K562 (cell line): ENCODE results near the gene QKI.

Experiments used
- ARID3A ChIP-seq: IDR thresholded peaks from 2 replicates; pipeline ENCODE4 v1.6.1; 2012; ENCODE audit warnings: low read depth, low read length, improper control_type of control experiment, borderline replicate concordance
- FOXK1 ChIP-seq: sonication (generic); formaldehyde crosslinking; IDR thresholded peaks from 2 replicates; pipeline ENCODE4 v1.8.0; 2022; ENCODE audit warnings: missing genetic modification reagents, mild to moderate bottlenecking, borderline replicate concordance
- NFRKB ChIP-seq: fragments of 450-650 bp; IDR thresholded peaks from 2 replicates; pipeline ENCODE4 v1.6.1; 2016; ENCODE audit warnings: low read depth
- NFYB ChIP-seq: IDR thresholded peaks from 2 replicates; pipeline ENCODE4 v1.6.1; 2011; ENCODE audit warnings: mild to moderate bottlenecking, moderate library complexity; ENCODE audit not compliant: insufficient read length; ENCODE audit errors: extremely low read depth
- USF1 ChIP-seq: sonication (generic); formaldehyde crosslinking; IDR thresholded peaks from 2 replicates; pipeline ENCODE4 v1.9.0; 2022; ENCODE audit warnings: mild to moderate bottlenecking, missing genetic modification reagents
- ZNF318 ChIP-seq, 2 experiments: fragments of 450-650 bp; IDR thresholded peaks; 2 replicates each; pipeline ENCODE4 v1.6.1; 2016; ENCODE audit warnings: mild to moderate bottlenecking in 2 of 2, borderline replicate concordance in 1 of 2, low read depth in 1 of 2, moderate library complexity in 1 of 2
- ZNF707 ChIP-seq: fragments of 250-450 bp; sonication (Bioruptor Pico); conservative IDR thresholded peaks from 2 replicates; pipeline ENCODE4 v1.8.0; 2022; ENCODE audit warnings: inconsistent platforms, mild to moderate bottlenecking, moderate library complexity
- TF ChIP-seq, protein P1 (sequence below), 3 experiments: IDR thresholded peaks in 2 of 3; conservative IDR thresholded peaks in 1 of 3; 2 replicates each; pipeline ENCODE4 v1.5.1; 2011 to 2012; ENCODE audit warnings: low read length in 3 of 3, mild to moderate bottlenecking in 3 of 3, control low read depth in 2 of 3, improper control_type of control experiment in 1 of 3, inconsistent platforms in 1 of 3, low read depth in 1 of 3, mixed read lengths in 1 of 3, moderate library complexity in 1 of 3; ENCODE audit not compliant: insufficient read depth in 2 of 3
- TF ChIP-seq, protein P2 (sequence below): fragments of 450-650 bp; formaldehyde crosslinking; IDR thresholded peaks from 2 replicates; pipeline ENCODE4 v1.4.0; 2020; ENCODE audit warnings: mild to moderate bottlenecking, mixed read lengths

DNA sequence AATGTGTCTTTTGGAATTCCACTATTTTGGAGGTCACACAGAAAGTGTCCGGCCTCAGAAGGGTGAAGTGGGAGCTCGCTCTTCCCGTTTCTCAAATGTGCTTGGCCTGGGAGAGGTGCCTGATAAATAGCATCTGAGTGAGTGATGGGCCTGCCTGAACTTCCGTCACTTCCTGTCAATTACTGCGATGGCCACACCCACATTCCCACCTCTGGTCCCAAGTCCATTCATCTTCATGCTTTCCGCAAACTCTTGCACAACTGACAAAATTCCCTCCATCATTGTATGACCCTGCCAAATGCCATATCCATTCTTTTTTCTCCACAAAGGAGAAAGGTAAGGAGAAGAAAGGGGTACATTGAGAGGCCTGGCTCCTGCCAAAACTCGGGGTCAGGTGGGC lies 169.0 kb downstream of the QKI start:
- no peak for TF ChIP-seq NFRKB
- TF ChIP-seq, protein P1, sequence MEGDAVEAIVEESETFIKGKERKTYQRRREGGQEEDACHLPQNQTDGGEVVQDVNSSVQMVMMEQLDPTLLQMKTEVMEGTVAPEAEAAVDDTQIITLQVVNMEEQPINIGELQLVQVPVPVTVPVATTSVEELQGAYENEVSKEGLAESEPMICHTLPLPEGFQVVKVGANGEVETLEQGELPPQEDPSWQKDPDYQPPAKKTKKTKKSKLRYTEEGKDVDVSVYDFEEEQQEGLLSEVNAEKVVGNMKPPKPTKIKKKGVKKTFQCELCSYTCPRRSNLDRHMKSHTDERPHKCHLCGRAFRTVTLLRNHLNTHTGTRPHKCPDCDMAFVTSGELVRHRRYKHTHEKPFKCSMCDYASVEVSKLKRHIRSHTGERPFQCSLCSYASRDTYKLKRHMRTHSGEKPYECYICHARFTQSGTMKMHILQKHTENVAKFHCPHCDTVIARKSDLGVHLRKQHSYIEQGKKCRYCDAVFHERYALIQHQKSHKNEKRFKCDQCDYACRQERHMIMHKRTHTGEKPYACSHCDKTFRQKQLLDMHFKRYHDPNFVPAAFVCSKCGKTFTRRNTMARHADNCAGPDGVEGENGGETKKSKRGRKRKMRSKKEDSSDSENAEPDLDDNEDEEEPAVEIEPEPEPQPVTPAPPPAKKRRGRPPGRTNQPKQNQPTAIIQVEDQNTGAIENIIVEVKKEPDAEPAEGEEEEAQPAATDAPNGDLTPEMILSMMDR (IDR thresholded peaks at IDR 0.05 in 2 of 3, conservative IDR thresholded peaks at IDR 0.05 in 1 of 3; ENCODE audit: insufficient read depth in 2 of 3, low read depth in 1 of 3, low read length in 3 of 3), result no peak
- no peak for TF ChIP-seq ARID3A
- TF ChIP-seq NFYB, result no peak
- TF ChIP-seq ZNF318 (IDR thresholded peaks at IDR 0.05; ENCODE audit: borderline replicate concordance in 1 of 2, low read depth in 1 of 2), result no peak
- no peak for TF ChIP-seq ZNF707 (CRISPR knock-in tag)
- TF ChIP-seq, protein P2, sequence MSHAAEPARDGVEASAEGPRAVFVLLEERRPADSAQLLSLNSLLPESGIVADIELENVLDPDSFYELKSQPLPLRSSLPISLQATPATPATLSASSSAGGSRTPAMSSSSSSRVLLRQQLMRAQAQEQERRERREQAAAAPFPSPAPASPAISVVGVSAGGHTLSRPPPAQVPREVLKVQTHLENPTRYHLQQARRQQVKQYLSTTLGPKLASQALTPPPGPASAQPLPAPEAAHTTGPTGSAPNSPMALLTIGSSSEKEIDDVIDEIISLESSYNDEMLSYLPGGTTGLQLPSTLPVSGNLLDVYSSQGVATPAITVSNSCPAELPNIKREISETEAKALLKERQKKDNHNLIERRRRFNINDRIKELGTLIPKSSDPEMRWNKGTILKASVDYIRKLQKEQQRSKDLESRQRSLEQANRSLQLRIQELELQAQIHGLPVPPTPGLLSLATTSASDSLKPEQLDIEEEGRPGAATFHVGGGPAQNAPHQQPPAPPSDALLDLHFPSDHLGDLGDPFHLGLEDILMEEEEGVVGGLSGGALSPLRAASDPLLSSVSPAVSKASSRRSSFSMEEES (CRISPR knock-in tag), result no peak
- TF ChIP-seq USF1 (CRISPR knock-in tag), result no peak
- TF ChIP-seq FOXK1 (CRISPR knock-in tag), result no peak
